NCI-H510A treated with DMSO at 0.1 percent for 48 hours (cell line): Measurements from ENCODE around the gene SINHCAF.

Experiments used
- DNase-seq: peaks from one replicate; lab custom pipeline; 2025; lab: John Stamatoyannopoulos, UW

Gene SINHCAF

GRCh38 chr12:31233061-31233730 lies 92.8 kb downstream of the SINHCAF start:
- no peak for DNase-seq

- DNase-seq = no peak
Measured at GRCh38 chr12:31232361-31232965, 93.5 kb downstream of the SINHCAF start.

- DNase-seq = no peak
Measured at GRCh38 chr12:31231611-31232360, 94.2 kb downstream of the SINHCAF start.
